Fibroblast of lung (primary cell): ENCODE results near the gene PYGO2. TPM values are rescaled to one million over a fixed set of nuclear protein-coding genes. Genes with fewer than 3 reads are reported as not detected.

Experiments used
- DNase-seq, 2 donors: peaks; one replicate each; pipeline versions ENCODE4 v3.0.0 to v3.0.0-alpha.2; 2010; ENCODE audit warnings: low read depth in 2 of 2
- H2AFZ ChIP-seq: 2 replicates; pipeline ENCODE4 v1.5.1; 2012; ENCODE audit warnings: low read length, control low read depth, inconsistent platforms
- H3K27ac ChIP-seq: 2 replicates; pipeline ENCODE4 v1.5.1; 2011; ENCODE audit warnings: low read length, control low read depth; ENCODE audit not compliant: insufficient read depth
- H3K27me3 ChIP-seq: 2 replicates; pipeline ENCODE4 v1.5.1; 2011; ENCODE audit warnings: mild to moderate bottlenecking, low read length; ENCODE audit not compliant: control insufficient read depth, insufficient read depth
- H3K36me3 ChIP-seq: 2 replicates; pipeline ENCODE4 v1.5.1; 2011; ENCODE audit warnings: low read length; ENCODE audit not compliant: control insufficient read depth, insufficient read depth
- H3K4me1 ChIP-seq: 2 replicates; pipeline ENCODE4 v1.5.1; 2011; ENCODE audit warnings: low read length; ENCODE audit not compliant: control insufficient read depth, insufficient read depth; ENCODE audit errors: extremely low read depth
- H3K4me2 ChIP-seq: 2 replicates; pipeline ENCODE4 v1.5.1; 2011; ENCODE audit warnings: low read length, control low read depth; ENCODE audit not compliant: insufficient read depth; ENCODE audit errors: extremely low read depth
- H3K4me3 ChIP-seq, 4 experiments: fragments of 200-600 bp in 1 of 4; sonication (generic) in 1 of 4; replicated peaks in 1 of 4; 2 replicates each; pipeline ENCODE4 v1.5.1; 2011 to 2016; ENCODE audit warnings: low read length in 4 of 4, low read depth in 3 of 4, mild to moderate bottlenecking in 3 of 4, control low read depth in 2 of 4, inconsistent platforms in 1 of 4, mixed read lengths in 1 of 4; ENCODE audit not compliant: insufficient read depth in 1 of 4; ENCODE audit errors: control extremely low read depth in 1 of 4
- H3K79me2 ChIP-seq: 2 replicates; pipeline ENCODE4 v1.5.1; 2012; ENCODE audit warnings: mild to moderate bottlenecking, low read length, inconsistent platforms; ENCODE audit not compliant: control insufficient read depth, insufficient read depth
- H3K9ac ChIP-seq: 2 replicates; pipeline ENCODE4 v1.5.1; 2011; ENCODE audit warnings: mild to moderate bottlenecking, low read length, control low read depth; ENCODE audit not compliant: insufficient read depth
- H3K9me3 ChIP-seq: 2 replicates; pipeline ENCODE4 v1.5.1; 2012; ENCODE audit warnings: low read depth, low read length; ENCODE audit not compliant: control insufficient read depth, insufficient read depth
- H4K20me1 ChIP-seq: 2 replicates; pipeline ENCODE4 v1.5.1; 2011; ENCODE audit warnings: low read length; ENCODE audit not compliant: control insufficient read depth, insufficient read depth; ENCODE audit errors: extremely low read depth
- CTCF ChIP-seq, 2 donors: IDR thresholded peaks in 1 of 2; conservative IDR thresholded peaks in 1 of 2; 1 replicate in 1 of 2; 2 replicates in 1 of 2; pipeline ENCODE4 v1.5.1; 2011 to 2012; ENCODE audit warnings: low read length in 2 of 2, control low read depth in 1 of 2, inconsistent platforms in 1 of 2, low read depth in 1 of 2, mild to moderate bottlenecking in 1 of 2
- EZH2 ChIP-seq: IDR thresholded peaks from 2 replicates; pipeline ENCODE4 v1.5.1; 2012; ENCODE audit warnings: low read length, control low read depth, mild to moderate bottlenecking; ENCODE audit errors: missing control alignments
- polyA plus RNA-seq, 2 donors: library from polyadenylated mRNA; depleted of rRNA in 1 of 2; stranded (reverse) in 1 of 2; unstranded in 1 of 2; fragments of >200 nt; gene quantifications; 2 replicates each; pipeline ENCODE4 v1.2.1, GENCODE V29; 2011 to 2012; ENCODE audit warnings: missing spikeins in 1 of 2
- total RNA-seq: library from RNA; depleted of rRNA; stranded (reverse); fragments of >200 nt; gene quantifications from 2 replicates; pipeline ENCODE4 v1.2.1, GENCODE V29; 2014

The PYGO2 gene
- total and polyA plus RNA-seq, 2 donors (not counting 1 experiment from before 2014, with no cell fraction given): 15.3 to 28.1 TPM

GRCh38 chr1:154945160-154945961 is 16.2 kb downstream of the PYGO2 start:
- no peak for DNase-seq
- H4K20me1 ChIP-seq: no peaks in the 10 kb centered on the region
- H3K27ac ChIP-seq: no peak overlapping the region
- no peaks in the 10 kb centered on the region for H3K4me1 ChIP-seq
- no peak overlapping the region for H2AFZ ChIP-seq
- TF ChIP-seq CTCF (conservative IDR thresholded peaks at IDR 0.05 in 1 of 2, IDR thresholded peaks at IDR 0.05 in 1 of 2; ENCODE audit: low read depth in 1 of 2, low read length in 2 of 2): no peak
- no peak for TF ChIP-seq EZH2
- no peaks in the 10 kb centered on the region for H3K9me3 ChIP-seq
- H3K36me3 ChIP-seq: no peaks in the 10 kb centered on the region
- no peaks in the 10 kb centered on the region for H3K27me3 ChIP-seq
- H3K4me3 ChIP-seq: no peak overlapping the region
- H3K4me2 ChIP-seq: no peak overlapping the region
- no peaks in the 10 kb centered on the region for H3K79me2 ChIP-seq
- H3K9ac ChIP-seq: no peak overlapping the region

GRCh38 chr1:154944401-154945159 is 17.0 kb downstream of the PYGO2 start:
- Histone ChIP-seq H3K36me3 (no peaks in the 10 kb centered on the region), H3K9me3 (no peaks in the 10 kb centered on the region)

More at GRCh38 chr1:154944401-154945159, 17.0 kb downstream of the PYGO2 start:
- H3K4me1 ChIP-seq: no peaks in the 10 kb centered on the region
- no peaks in the 10 kb centered on the region for H3K27me3 ChIP-seq
- DNase-seq: peak in 1 of 2 donors; percentile 34
- TF ChIP-seq CTCF (conservative IDR thresholded peaks at IDR 0.05 in 1 of 2, IDR thresholded peaks at IDR 0.05 in 1 of 2; ENCODE audit: low read depth in 1 of 2, low read length in 2 of 2): no peak
- no peak for TF ChIP-seq EZH2
- H3K79me2 ChIP-seq: no peaks in the 10 kb centered on the region
- no peak overlapping the region for H3K27ac ChIP-seq
- no peak overlapping the region for H2AFZ ChIP-seq
- H4K20me1 ChIP-seq: no peaks in the 10 kb centered on the region
- H3K4me2 ChIP-seq: no peak overlapping the region
- H3K9ac ChIP-seq: peak overlapping the region; percentile 1
- H3K4me3 ChIP-seq: no peak overlapping the region
